ENCODE data around the gene SEC62. TPM values are rescaled to one million over a fixed set of nuclear protein-coding genes. Genes with fewer than 3 reads are reported as not detected.

SEC62 gene
- total RNA-seq, 3 donors from 2014 or later (not counting 1 experiment from before 2014, with no cell fraction given), result 83.3 to 88.5 (median 86.6) TPM

DNA sequence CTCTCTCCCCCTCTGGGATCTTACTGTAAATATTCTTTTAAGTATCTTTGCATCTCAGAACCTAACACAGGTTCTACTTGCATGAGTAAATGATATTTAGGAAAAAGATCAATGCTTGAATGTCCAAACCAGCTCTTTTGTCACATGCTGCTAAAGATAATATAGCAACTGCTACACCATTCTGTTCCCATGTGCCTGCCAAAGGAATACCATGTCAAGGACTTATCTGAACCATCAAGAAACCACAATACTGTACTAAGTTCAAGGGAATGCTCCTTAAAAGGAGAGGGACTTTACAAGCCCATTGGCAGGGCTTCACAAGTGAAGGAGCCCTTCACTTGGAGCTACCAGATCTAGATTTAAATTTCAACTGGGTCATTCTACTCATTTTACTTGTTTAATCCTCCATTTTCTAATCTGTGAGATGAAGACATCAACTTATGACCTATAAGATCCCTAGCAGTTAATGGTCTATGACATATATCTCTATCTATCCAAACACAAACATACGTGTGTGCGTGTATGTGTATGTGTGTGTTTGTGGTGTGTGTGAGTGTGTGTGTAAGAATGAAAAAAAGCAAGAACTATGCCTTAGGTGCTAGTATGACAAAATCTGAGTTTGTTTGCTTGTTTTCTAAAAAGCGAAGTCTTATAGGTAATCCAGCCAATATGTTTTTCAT, 13.0 kb upstream of the SEC62 start:
- H3K9me3 Mint-ChIP-seq, result no peaks in the 10 kb centered on the region
- Histone ChIP-seq H3K4me1 (ENCODE audit: control insufficient read depth, insufficient read depth, low read length) (peaks cover 5% of the 10 kb centered on the region), H3K36me3 (ENCODE audit: control insufficient read depth, insufficient read depth, low read length) (no peaks in the 10 kb centered on the region), H3K4me3 (ENCODE audit: low read length) (no peak overlapping the region), H3K9me3 (ENCODE audit: control insufficient read depth, insufficient read depth, low read length) (no peaks in the 10 kb centered on the region), H3K27me3 (ENCODE audit: control insufficient read depth, insufficient read depth, low read length) (peaks cover 4% of the 10 kb centered on the region), H3K27ac (ENCODE audit: low read length) (peak overlapping the region; percentile 36)
- DNase-seq (no peak), ATAC-seq (no peak)
- no peak overlapping the region for H3K27ac Mint-ChIP-seq
- peaks cover 13 to 31% of the 10 kb centered on the region in 2 donors for H3K27me3 Mint-ChIP-seq (ENCODE audit: low read depth in 2 of 2)
- intact Hi-C loops (cut with micrococcal nuclease), result no loop called here
- TF ChIP-seq, protein P1, sequence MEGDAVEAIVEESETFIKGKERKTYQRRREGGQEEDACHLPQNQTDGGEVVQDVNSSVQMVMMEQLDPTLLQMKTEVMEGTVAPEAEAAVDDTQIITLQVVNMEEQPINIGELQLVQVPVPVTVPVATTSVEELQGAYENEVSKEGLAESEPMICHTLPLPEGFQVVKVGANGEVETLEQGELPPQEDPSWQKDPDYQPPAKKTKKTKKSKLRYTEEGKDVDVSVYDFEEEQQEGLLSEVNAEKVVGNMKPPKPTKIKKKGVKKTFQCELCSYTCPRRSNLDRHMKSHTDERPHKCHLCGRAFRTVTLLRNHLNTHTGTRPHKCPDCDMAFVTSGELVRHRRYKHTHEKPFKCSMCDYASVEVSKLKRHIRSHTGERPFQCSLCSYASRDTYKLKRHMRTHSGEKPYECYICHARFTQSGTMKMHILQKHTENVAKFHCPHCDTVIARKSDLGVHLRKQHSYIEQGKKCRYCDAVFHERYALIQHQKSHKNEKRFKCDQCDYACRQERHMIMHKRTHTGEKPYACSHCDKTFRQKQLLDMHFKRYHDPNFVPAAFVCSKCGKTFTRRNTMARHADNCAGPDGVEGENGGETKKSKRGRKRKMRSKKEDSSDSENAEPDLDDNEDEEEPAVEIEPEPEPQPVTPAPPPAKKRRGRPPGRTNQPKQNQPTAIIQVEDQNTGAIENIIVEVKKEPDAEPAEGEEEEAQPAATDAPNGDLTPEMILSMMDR (IDR thresholded peaks at IDR 0.05), result no peak
- H3K4me1 Mint-ChIP-seq, result no peaks in the 10 kb centered on the region
- 100% methylated on average over 2 of the region's 3 CpGs for WGBS (ENCODE audit: insufficient coverage)
- H3K4me3 Mint-ChIP-seq, result no peak overlapping the region
- no peaks in the 10 kb centered on the region for H3K36me3 Mint-ChIP-seq

DNA sequence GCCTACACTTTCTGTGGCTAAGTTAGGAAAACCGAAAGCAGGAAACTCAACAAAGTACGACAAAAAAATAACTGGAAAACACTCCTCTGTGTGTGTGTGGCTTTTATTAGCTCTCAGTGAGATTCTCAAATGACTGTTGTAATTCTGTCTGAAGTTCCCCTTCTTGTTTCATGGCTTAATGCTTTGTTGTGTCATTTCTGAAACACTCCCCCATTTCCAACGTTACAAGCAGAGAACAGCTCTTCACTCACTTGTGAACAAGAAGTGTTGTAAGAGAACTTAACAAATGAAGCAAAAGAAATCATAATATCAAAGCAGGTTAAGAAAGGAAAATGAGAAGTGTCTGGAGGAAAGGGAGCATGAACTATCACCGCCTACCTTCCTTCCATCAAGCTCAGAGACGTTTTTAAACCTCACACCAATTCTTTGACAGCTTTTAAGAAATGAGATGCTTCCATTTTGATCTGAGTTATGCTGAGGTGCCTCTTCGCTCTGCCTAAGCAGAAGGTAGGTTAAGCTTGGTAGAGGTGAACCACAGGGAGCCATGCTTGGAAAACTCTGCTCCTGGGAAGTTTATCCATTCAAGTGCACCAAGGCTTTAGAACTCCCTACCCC, 12.4 kb upstream of the SEC62 start:
- no peak overlapping the region for H3K27ac Mint-ChIP-seq
- Histone ChIP-seq H3K4me1 (ENCODE audit: control insufficient read depth, insufficient read depth, low read length) (peaks cover 5% of the 10 kb centered on the region), H3K27ac (ENCODE audit: low read length) (peak overlapping the region; percentile 36)

DNA sequence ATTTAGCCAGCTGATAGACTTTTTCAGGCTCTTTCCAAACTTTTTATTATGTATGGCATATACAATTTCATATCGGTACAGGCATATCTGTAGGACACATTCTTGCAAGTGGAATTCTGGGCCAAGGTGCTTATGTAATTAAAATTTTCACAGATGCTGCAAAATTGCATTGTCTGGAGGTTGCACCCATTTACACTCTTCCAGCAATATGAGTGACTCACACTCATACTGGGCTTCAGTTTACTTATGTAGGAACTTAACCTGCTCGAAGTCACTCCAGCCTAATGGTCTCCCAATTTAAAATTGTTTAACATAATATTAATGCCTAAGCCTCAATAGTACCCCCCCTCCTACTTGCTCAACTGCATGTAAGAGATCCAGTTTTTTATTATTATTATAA, 11.2 kb upstream of the SEC62 start:
- 82% methylated on average over 2 of the region's 2 CpGs for WGBS (ENCODE audit: insufficient coverage)
- H3K36me3 ChIP-seq (ENCODE audit: control insufficient read depth, insufficient read depth, low read length), result no peaks in the 10 kb centered on the region
- DNase-seq (no peak), ATAC-seq (no peak)
- TF ChIP-seq, protein P1 (IDR thresholded peaks at IDR 0.05), result no peak
- no peaks in the 10 kb centered on the region for H3K4me1 Mint-ChIP-seq
- no peaks in the 10 kb centered on the region for H3K36me3 Mint-ChIP-seq
- no peak overlapping the region for H3K4me3 Mint-ChIP-seq
- peaks cover 17 to 40% of the 10 kb centered on the region in 2 donors for H3K27me3 Mint-ChIP-seq (ENCODE audit: low read depth in 2 of 2)
- H3K9me3 ChIP-seq (ENCODE audit: control insufficient read depth, insufficient read depth, low read length), result no peaks in the 10 kb centered on the region
- H3K4me1 ChIP-seq (ENCODE audit: control insufficient read depth, insufficient read depth, low read length), result peaks cover 5% of the 10 kb centered on the region
- no peak overlapping the region for H3K4me3 ChIP-seq (ENCODE audit: low read length)
- H3K27ac ChIP-seq (ENCODE audit: low read length), result no peak overlapping the region
- intact Hi-C loops (cut with micrococcal nuclease), result no loop called here
- peaks cover 6% of the 10 kb centered on the region for H3K27me3 ChIP-seq (ENCODE audit: control insufficient read depth, insufficient read depth, low read length)
- no peaks in the 10 kb centered on the region for H3K9me3 Mint-ChIP-seq
- no peak overlapping the region for H3K27ac Mint-ChIP-seq

More for the DNA sequence above, 12.4 kb upstream of the SEC62 start:
- DNase-seq (no peak), ATAC-seq (peak in 1 of 3 donors; percentile 49)
- H3K27me3 Mint-ChIP-seq (ENCODE audit: low read depth in 2 of 2), result peaks cover 14 to 37% of the 10 kb centered on the region in 2 donors
- H3K27me3 ChIP-seq (ENCODE audit: control insufficient read depth, insufficient read depth, low read length), result peaks cover 4% of the 10 kb centered on the region
- H3K4me3 ChIP-seq (ENCODE audit: low read length), result no peak overlapping the region
- H3K36me3 Mint-ChIP-seq, result no peaks in the 10 kb centered on the region
- no peaks in the 10 kb centered on the region for H3K4me1 Mint-ChIP-seq
- intact Hi-C loops (cut with micrococcal nuclease), result no loop called here
- H3K4me3 Mint-ChIP-seq, result no peak overlapping the region
- TF ChIP-seq, protein P1 (IDR thresholded peaks at IDR 0.05), result no peak
- 46% methylated on average over 2 of the region's 6 CpGs for WGBS (ENCODE audit: insufficient coverage)
- no peaks in the 10 kb centered on the region for H3K36me3 ChIP-seq (ENCODE audit: control insufficient read depth, insufficient read depth, low read length)
- no peaks in the 10 kb centered on the region for H3K9me3 ChIP-seq (ENCODE audit: control insufficient read depth, insufficient read depth, low read length)
- H3K9me3 Mint-ChIP-seq, result no peaks in the 10 kb centered on the region

All from natural killer cell (primary cell).